Astrocyte of the spinal cord (primary cell): ENCODE data around the gene SORCS2.

Experiments used
- DNase-seq: peaks from one replicate; pipeline ENCODE4 v3.0.0; 2011; ENCODE audit warnings: low read depth, low spot score
- H3K4me3 ChIP-seq: 2 replicates; pipeline ENCODE4 v1.5.1; 2011; ENCODE audit warnings: low read depth, mild to moderate bottlenecking, low read length, moderate library complexity
- in situ Hi-C: cut with HindIII; loops from 2 replicates; pipeline ENCODE4 v1.10.0; 2017; ENCODE audit warnings: low sequenced_read_pairs
- TF ChIP-seq, protein P1 (sequence below): IDR thresholded peaks from 2 replicates; pipeline ENCODE4 v1.5.1; 2012; ENCODE audit warnings: low read depth, mild to moderate bottlenecking, low read length, inconsistent platforms

Gene SORCS2

DNA sequence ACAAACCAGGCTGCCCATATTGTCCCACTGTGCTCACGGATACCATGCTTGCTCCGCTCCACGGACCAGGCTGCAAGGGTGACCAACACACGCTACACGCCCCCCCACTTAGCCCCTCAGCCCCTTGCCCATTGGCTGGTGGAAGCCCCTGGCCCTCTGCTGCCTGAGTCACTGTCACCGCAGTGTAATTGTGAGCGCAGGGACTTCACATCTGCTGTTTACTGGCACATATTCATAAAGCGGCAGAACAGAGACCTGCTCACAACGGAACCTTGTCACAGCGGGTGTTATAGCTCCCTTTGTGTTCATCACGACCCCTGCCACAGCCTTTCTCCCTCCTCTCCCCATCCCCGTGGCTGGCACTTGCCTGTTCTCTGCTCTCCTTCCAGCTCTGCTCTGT, 158.7 kb downstream of the SORCS2 start:
- DNase-seq: no peak
- TF ChIP-seq, protein P1, sequence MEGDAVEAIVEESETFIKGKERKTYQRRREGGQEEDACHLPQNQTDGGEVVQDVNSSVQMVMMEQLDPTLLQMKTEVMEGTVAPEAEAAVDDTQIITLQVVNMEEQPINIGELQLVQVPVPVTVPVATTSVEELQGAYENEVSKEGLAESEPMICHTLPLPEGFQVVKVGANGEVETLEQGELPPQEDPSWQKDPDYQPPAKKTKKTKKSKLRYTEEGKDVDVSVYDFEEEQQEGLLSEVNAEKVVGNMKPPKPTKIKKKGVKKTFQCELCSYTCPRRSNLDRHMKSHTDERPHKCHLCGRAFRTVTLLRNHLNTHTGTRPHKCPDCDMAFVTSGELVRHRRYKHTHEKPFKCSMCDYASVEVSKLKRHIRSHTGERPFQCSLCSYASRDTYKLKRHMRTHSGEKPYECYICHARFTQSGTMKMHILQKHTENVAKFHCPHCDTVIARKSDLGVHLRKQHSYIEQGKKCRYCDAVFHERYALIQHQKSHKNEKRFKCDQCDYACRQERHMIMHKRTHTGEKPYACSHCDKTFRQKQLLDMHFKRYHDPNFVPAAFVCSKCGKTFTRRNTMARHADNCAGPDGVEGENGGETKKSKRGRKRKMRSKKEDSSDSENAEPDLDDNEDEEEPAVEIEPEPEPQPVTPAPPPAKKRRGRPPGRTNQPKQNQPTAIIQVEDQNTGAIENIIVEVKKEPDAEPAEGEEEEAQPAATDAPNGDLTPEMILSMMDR: no peak
- in situ Hi-C loops: no loop called here
- no peak overlapping the region for H3K4me3 ChIP-seq

DNA sequence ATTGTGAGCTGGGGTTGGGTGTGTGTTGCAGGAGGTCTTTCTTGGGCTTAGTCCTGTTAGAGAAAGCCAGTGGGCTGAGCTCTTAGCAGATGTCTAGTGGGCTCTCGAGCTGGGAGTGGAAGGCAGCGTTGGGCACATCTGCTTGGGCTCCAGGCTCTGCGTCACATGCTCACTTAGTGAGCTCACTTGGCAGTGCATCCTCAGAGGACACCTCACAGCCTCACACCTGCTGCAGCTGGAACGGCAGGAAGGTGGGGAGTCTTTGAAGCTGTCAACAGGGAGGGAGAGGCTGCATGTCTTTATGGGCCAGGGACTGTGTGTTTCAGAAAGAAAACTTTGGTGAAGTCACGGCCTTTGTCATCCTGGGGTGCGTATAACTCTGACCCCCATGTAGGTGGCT, 160.1 kb downstream of the SORCS2 start:
- in situ Hi-C loops: no loop called here
- DNase-seq: no peak
- no peak overlapping the region for H3K4me3 ChIP-seq
- TF ChIP-seq, protein P1: no peak

DNA sequence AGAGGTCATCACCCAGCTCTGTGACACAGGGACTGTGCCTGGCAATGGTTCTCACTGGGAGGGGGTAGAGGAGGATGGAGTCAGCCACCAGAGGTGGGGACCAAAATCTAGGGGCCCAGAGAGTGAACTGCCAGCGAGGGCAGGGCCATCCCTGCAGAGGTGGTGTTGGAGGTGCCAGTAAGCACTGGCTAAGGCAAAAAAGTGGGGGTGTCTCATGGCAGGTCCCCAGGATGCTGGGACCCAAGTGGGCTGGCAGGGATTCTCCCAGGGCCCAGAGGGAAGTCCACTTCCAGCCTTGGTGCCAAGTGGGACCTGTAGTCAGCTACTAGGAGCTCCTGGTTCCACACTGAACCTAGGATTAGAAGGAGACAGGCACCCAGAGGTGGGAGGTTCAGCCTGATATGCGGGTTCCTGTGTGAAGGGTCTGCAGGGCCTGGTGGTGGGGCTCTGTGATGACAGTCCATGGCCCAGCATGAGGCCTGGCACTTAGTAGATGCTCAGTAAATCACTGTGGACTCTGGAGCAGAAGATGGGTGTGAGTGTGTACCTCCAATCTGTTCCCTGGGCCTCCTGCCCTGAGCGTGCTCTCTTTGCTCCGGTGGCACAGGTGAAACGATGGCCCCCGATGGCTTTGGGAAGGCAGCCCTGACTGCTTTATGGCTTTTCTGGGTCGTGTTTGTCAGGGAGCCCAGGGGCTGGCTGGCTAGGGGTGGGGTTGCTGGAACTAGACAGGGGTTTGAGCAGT, 160.9 kb downstream of the SORCS2 start:
- no peak overlapping the region for H3K4me3 ChIP-seq
- TF ChIP-seq, protein P1: no peak
- in situ Hi-C loops: no loop called here
- DNase-seq: no peak

DNA sequence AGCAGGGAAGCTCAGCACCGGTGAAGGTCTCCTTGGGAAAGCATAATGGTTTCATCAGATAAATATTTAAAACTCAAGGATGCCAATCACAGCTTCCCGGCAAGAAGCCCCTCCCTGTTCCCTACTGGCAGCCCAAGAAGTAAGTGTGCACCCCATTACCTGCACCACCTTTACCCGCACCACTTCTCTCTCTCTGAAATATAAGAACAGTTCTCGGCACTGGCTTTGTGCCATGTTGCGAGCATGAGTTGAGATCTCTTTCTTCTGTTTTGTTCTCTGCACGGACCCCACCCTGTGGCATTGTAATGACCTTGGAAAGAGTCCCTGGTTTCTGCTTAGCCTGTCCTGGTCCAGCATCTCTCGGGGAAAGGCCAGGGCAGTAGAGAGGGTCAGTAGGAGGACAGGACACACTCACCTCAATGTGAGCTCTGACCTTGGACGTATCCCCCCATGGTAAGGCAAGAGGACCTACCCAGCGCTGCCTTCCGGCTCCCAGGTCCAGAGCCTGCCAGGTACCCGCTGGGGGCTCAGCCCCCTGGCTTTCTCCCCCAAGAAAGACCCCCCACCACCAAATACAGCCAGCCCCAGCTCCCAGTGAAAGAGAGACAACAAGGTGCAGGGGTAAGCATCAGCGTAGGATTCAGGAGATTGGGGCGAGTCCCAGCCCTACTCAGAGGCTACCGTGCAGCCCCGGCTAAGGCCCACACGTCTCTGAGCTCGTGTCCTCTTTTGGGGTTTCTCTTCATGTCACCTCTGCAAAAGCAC, 161.7 kb downstream of the SORCS2 start:
- TF ChIP-seq, protein P1: no peak
- DNase-seq: no peak
- in situ Hi-C loops: no loop called here
- H3K4me3 ChIP-seq: no peak overlapping the region

DNA sequence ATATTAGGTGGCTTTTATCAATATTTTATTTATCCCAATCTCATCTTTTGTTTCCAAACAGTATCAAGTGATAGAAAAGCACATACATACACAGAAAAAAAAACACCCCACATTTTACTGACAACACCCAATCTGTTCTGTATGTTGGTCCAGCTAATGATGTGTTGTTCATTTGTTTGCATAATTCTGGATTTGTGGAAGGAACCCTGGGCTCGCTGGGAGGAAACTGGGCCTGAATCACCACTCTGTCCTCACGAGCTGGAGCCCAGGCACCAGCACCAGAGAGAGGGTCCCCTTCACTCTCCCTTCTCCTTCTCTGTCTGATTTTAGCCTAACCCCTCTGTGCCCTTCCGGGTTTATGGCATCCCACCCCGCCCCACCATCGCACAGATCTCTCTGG, 162.6 kb downstream of the SORCS2 start:
- in situ Hi-C loops: no loop called here
- TF ChIP-seq, protein P1: no peak
- no peak overlapping the region for H3K4me3 ChIP-seq
- no peak for DNase-seq

DNA sequence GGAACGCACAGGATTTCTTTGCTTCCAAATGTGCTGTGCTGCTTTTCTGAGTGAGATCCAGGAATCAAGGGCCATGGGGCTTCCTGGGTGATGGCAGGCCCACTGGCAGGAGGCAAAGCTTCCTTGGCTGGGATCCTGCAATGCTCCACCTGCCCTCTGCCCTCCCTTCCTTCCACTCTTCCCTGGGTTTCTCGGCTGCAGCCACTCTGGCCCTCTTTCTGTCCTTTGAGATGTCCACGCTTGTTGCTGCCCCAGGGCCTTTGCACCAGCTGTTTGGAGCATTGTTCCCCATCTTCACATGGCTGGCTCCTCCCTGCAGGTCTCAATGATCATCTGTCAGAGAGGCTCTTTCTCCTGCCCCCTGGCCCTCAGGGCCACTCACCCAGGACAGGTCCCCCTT, 163.5 kb downstream of the SORCS2 start:
- in situ Hi-C loops: no loop called here
- DNase-seq: no peak
- H3K4me3 ChIP-seq: no peak overlapping the region
- TF ChIP-seq, protein P1: no peak
